SU-DHL-6 (cell line): ENCODE measurements around the gene AATF.

ENCODE experiments used
- EZH2phosphoT487 ChIP-seq: fragments of 200-600 bp; sonication (generic), shearing (Covaris generic); conservative IDR thresholded peaks from 2 replicates; pipeline ENCODE4 v1.6.1; 2018; ENCODE audit warnings: mild to moderate bottlenecking, antibody characterized with exemption, low read length, moderate library complexity, mixed read lengths
- TF ChIP-seq, protein P1 (sequence below): fragments of 200-600 bp; sonication (generic); IDR thresholded peaks from one replicate; pipeline ENCODE4 v1.5.1; 2017; ENCODE audit warnings: antibody characterized with exemption, mild to moderate bottlenecking, low read length, moderate library complexity; ENCODE audit not compliant: insufficient read depth, poor library complexity, severe bottlenecking

DNA sequence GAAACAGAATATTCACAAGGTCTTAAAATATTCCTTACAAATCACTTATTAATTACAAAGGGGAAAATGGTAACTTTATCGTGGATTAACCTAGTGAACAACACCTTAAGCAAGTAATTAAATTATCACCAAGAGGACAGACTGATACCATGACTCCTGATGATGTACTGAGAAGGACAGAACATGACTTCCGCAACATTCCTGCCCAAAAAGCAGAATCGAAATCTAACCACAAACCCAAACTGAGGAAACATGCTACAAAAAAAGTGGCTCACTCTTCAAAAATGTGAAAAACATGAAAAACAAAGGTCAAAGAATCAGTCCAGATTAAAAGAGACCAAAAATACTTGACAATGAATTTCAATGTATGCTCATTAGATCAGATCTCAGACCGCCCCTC lies 151.5 kb downstream of the AATF start:
- TF ChIP-seq, protein P1, sequence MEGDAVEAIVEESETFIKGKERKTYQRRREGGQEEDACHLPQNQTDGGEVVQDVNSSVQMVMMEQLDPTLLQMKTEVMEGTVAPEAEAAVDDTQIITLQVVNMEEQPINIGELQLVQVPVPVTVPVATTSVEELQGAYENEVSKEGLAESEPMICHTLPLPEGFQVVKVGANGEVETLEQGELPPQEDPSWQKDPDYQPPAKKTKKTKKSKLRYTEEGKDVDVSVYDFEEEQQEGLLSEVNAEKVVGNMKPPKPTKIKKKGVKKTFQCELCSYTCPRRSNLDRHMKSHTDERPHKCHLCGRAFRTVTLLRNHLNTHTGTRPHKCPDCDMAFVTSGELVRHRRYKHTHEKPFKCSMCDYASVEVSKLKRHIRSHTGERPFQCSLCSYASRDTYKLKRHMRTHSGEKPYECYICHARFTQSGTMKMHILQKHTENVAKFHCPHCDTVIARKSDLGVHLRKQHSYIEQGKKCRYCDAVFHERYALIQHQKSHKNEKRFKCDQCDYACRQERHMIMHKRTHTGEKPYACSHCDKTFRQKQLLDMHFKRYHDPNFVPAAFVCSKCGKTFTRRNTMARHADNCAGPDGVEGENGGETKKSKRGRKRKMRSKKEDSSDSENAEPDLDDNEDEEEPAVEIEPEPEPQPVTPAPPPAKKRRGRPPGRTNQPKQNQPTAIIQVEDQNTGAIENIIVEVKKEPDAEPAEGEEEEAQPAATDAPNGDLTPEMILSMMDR: no peak
- TF ChIP-seq EZH2phosphoT487: no peak
